Activated T-cell treated with anti-CD3 and anti-CD28 coated beads, Interleukin-2, amount 50 U/mL, for 4 hours (primary cell): ENCODE measurements around the gene PCGF1. TPM values are rescaled to one million over a fixed set of nuclear protein-coding genes. Genes with fewer than 3 reads are reported as not detected.
A peak's percentile ranks its signal among the peaks of the same experiment; 100 is the strongest.

Experiments
- ATAC-seq, 2 donors: fragments of 200-7000 bp; cut with Tn5 transposase; one replicate each; pipeline ENCODE4 v1.10.0; 2021
- DNase-seq: peaks from one replicate; pipeline ENCODE4 v3.0.0-alpha.2; 2020
- H3K27me3 Mint-ChIP-seq: one replicate; pipeline ENCODE4 v1.8.0; 2021; ENCODE audit warnings: low read depth, mixed read lengths
- H3K36me3 Mint-ChIP-seq: one replicate; pipeline ENCODE4 v1.8.0; 2022; ENCODE audit warnings: mixed read lengths; ENCODE audit not compliant: insufficient read depth
- H3K4me1 Mint-ChIP-seq: one replicate; pipeline ENCODE4 v1.8.0; 2021; ENCODE audit warnings: low read depth, mixed read lengths
- H3K4me3 Mint-ChIP-seq: one replicate; pipeline ENCODE4 v1.8.0; 2021; ENCODE audit warnings: mild to moderate bottlenecking, moderate library complexity, mixed read lengths
- H3K9me3 Mint-ChIP-seq: one replicate; pipeline ENCODE4 v1.8.0; 2021; ENCODE audit warnings: mixed read lengths
- total RNA-seq, 3 donors: library from RNA; stranded (reverse); gene quantifications; one replicate each; pipeline ENCODE4 v1.2.1, GENCODE V29; 2021

PCGF1 gene
- total RNA-seq, 3 donors from 2014 or later: 21.7 to 32.4 (median 28.8) TPM

- DNase-seq: no peak
- ATAC-seq: peak; percentile 9 to 22
Observed at GRCh38 chr2:74514368-74515270, 7.1 kb upstream of the PCGF1 start, which contains the start of gene TLX2. TLX2 (plus strand) TSS chr2:74514450; CDS start chr2:74514807, 357 bp downstream.

GRCh38 chr2:74513605-74514367 lies 6.3 kb upstream of the PCGF1 start:
- Mint-ChIP-seq H3K4me1 (peaks cover 21% of the 10 kb centered on the region), H3K36me3 (no peaks in the 10 kb centered on the region), H3K27me3 (peaks cover 67% of the 10 kb centered on the region), H3K4me3 (peak overlapping the region; percentile 16), H3K9me3 (no peaks in the 10 kb centered on the region)
- ATAC-seq: peak; percentile 19 to 26
- no peak for DNase-seq

More at GRCh38 chr2:74514368-74515270, 7.1 kb upstream of the PCGF1 start, which contains the start of gene TLX2:
- no peaks in the 10 kb centered on the region for H3K9me3 Mint-ChIP-seq
- peaks cover 20% of the 10 kb centered on the region for H3K4me1 Mint-ChIP-seq
- no peaks in the 10 kb centered on the region for H3K36me3 Mint-ChIP-seq
- peaks cover 75% of the 10 kb centered on the region for H3K27me3 Mint-ChIP-seq
- H3K4me3 Mint-ChIP-seq: peak within 1 kb of the TSS; percentile 63

- ATAC-seq: no peak
- Mint-ChIP-seq H3K4me3 (peak overlapping the region; percentile 16), H3K4me1 (peaks cover 29% of the 10 kb centered on the region), H3K27me3 (peaks cover 59% of the 10 kb centered on the region), H3K36me3 (no peaks in the 10 kb centered on the region), H3K9me3 (no peaks in the 10 kb centered on the region)
- no peak for DNase-seq
Observed at GRCh38 chr2:74512744-74513604, 5.5 kb upstream of the PCGF1 start.

GRCh38 chr2:74511104-74511989 lies 3.9 kb upstream of the PCGF1 start:
- H3K27me3 Mint-ChIP-seq: peaks cover 44% of the 10 kb centered on the region
- ATAC-seq (no peak), DNase-seq (no peak)
- H3K9me3 Mint-ChIP-seq: no peaks in the 10 kb centered on the region
- H3K4me1 Mint-ChIP-seq: peaks cover 33% of the 10 kb centered on the region
- H3K36me3 Mint-ChIP-seq: peaks cover 4% of the 10 kb centered on the region
- H3K4me3 Mint-ChIP-seq: no peak overlapping the region

- H3K9me3 Mint-ChIP-seq: no peaks in the 10 kb centered on the region
- DNase-seq: no peak
- no peak for ATAC-seq
- peaks cover 32% of the 10 kb centered on the region for H3K4me1 Mint-ChIP-seq
- H3K27me3 Mint-ChIP-seq: peaks cover 36% of the 10 kb centered on the region
- no peak overlapping the region for H3K4me3 Mint-ChIP-seq
- peaks cover 6% of the 10 kb centered on the region for H3K36me3 Mint-ChIP-seq
Observed at GRCh38 chr2:74510272-74510671, 2.8 kb upstream of the PCGF1 start.

- Mint-ChIP-seq H3K36me3 (peaks cover 18% of the 10 kb centered on the region), H3K9me3 (no peaks in the 10 kb centered on the region), H3K27me3 (peaks cover 40% of the 10 kb centered on the region), H3K4me3 (peak overlapping the region; percentile 99), H3K4me1 (peaks cover 42% of the 10 kb centered on the region)
- DNase-seq (no peak), ATAC-seq (peak; percentile 5 to 7)
Observed at GRCh38 chr2:74507926-74508520, 528 bp upstream of the PCGF1 start.

GRCh38 chr2:74505448-74506246 lies 1.8 kb downstream of the PCGF1 start:
- peaks cover 44% of the 10 kb centered on the region for H3K27me3 Mint-ChIP-seq

GRCh38 chr2:74504591-74504990 lies 2.9 kb downstream of the PCGF1 start:
- H3K27me3 Mint-ChIP-seq: peaks cover 55% of the 10 kb centered on the region
- DNase-seq (no peak), ATAC-seq (no peak)
- no peaks in the 10 kb centered on the region for H3K9me3 Mint-ChIP-seq
- peaks cover 18% of the 10 kb centered on the region for H3K36me3 Mint-ChIP-seq
- H3K4me1 Mint-ChIP-seq: peaks cover 52% of the 10 kb centered on the region
- peak overlapping the region; percentile 44 for H3K4me3 Mint-ChIP-seq

More at GRCh38 chr2:74505448-74506246, 1.8 kb downstream of the PCGF1 start:
- H3K4me3 Mint-ChIP-seq: no peak overlapping the region
- H3K36me3 Mint-ChIP-seq: peaks cover 18% of the 10 kb centered on the region
- ATAC-seq (no peak), DNase-seq (no peak)
- H3K9me3 Mint-ChIP-seq: no peaks in the 10 kb centered on the region
- peaks cover 47% of the 10 kb centered on the region for H3K4me1 Mint-ChIP-seq

- no peaks in the 10 kb centered on the region for H3K9me3 Mint-ChIP-seq
Observed at GRCh38 chr2:74503506-74504475, 3.7 kb downstream of the PCGF1 start.

GRCh38 chr2:74502720-74503505 lies 4.6 kb downstream of the PCGF1 start:
- H3K36me3 Mint-ChIP-seq: peaks cover 18% of the 10 kb centered on the region
- peaks cover 69% of the 10 kb centered on the region for H3K27me3 Mint-ChIP-seq
- H3K4me3 Mint-ChIP-seq: peak overlapping the region; percentile 71
- H3K4me1 Mint-ChIP-seq: peaks cover 56% of the 10 kb centered on the region
- no peaks in the 10 kb centered on the region for H3K9me3 Mint-ChIP-seq
- DNase-seq (no peak), ATAC-seq (no peak)

More at GRCh38 chr2:74503506-74504475, 3.7 kb downstream of the PCGF1 start:
- peak overlapping the region; percentile 71 for H3K4me3 Mint-ChIP-seq
- DNase-seq: no peak
- no peak for ATAC-seq
- H3K27me3 Mint-ChIP-seq: peaks cover 60% of the 10 kb centered on the region
- peaks cover 18% of the 10 kb centered on the region for H3K36me3 Mint-ChIP-seq
- H3K4me1 Mint-ChIP-seq: peaks cover 57% of the 10 kb centered on the region
